ENCODE results near the gene CAPN13.

DNA sequence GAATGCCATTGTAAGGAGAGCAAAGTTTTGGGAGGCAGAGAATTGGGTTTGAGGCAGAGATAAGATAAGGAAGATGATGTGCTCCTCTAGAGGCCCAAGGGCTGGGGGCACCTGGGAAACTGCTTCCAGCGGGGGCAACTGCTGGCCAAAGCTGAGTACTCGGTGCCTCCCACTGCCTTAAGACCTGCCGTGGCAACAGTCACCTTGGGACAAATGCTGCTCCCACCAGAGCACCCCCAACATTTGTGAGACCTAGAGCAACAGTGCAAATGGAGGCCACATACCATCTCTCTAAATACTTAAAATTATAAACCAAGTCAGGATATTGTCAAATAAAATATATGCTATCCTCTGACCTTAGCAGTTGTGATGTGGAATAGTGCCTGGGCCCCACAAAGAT is 127.1 kb downstream of the CAPN13 start:
- TF ChIP-seq POLR2A (IDR thresholded peaks at IDR 0.05), result no peak
- TF ChIP-seq CTCF (IDR thresholded peaks at IDR 0.05), result no peak

Measured in breast epithelium (tissue), 3 donors.